Activated CD8-positive, alpha-beta T cell treated with anti-CD3 and anti-CD28 coated beads, Interleukin-2, amount 10 ng/mL, durations not matched to agents 7 days and 5 days (primary cell): ENCODE results near the gene ADAMTSL4. TPM values are rescaled to one million over a fixed set of nuclear protein-coding genes. Genes with fewer than 3 reads are reported as not detected.

Experiments
- ATAC-seq: fragments of 150-1000 bp; cut with Tn5 transposase; one replicate; pipeline ENCODE4 v1.10.0; 2021; ENCODE audit warnings: moderate library complexity
- CTCF ChIA-PET: fragments of 350-600 bp; sonication (Branson Sonifier 250); formaldehyde crosslinking; loops from one replicate; lab custom pipeline; 2021; ENCODE audit warnings: antibody characterized with exemption; lab: Charles Lee
- POLR2A ChIA-PET: fragments of 350-600 bp; sonication (Branson Sonifier 250); formaldehyde crosslinking; loops from one replicate; lab custom pipeline; 2021; ENCODE audit warnings: antibody characterized with exemption; lab: Charles Lee
- DNase-seq: peaks from one replicate; pipeline ENCODE4 v3.0.0-alpha.2; 2020
- H3K27ac Mint-ChIP-seq: one replicate; pipeline ENCODE4 v1.8.0; 2021; ENCODE audit warnings: mild to moderate bottlenecking, mixed read lengths
- H3K27me3 Mint-ChIP-seq: one replicate; pipeline ENCODE4 v1.8.0; 2021; ENCODE audit warnings: low read depth, mixed read lengths
- H3K36me3 Mint-ChIP-seq: one replicate; pipeline ENCODE4 v1.8.0; 2021; ENCODE audit warnings: low read depth, mixed read lengths
- H3K4me1 Mint-ChIP-seq: one replicate; pipeline ENCODE4 v1.8.0; 2021; ENCODE audit warnings: low read depth, mixed read lengths
- H3K4me3 Mint-ChIP-seq: one replicate; pipeline ENCODE4 v1.8.0; 2021; ENCODE audit warnings: mild to moderate bottlenecking, mixed read lengths
- H3K9me3 Mint-ChIP-seq: one replicate; pipeline ENCODE4 v1.8.0; 2022; ENCODE audit warnings: mixed read lengths; ENCODE audit not compliant: insufficient read depth
- total RNA-seq, 2 experiments: library from RNA; stranded (reverse); gene quantifications; one replicate each; pipeline ENCODE4 v1.2.3, GENCODE V29; 2021

ADAMTSL4 gene
- total RNA-seq, 2 experiments from 2014 or later = not detected

DNA sequence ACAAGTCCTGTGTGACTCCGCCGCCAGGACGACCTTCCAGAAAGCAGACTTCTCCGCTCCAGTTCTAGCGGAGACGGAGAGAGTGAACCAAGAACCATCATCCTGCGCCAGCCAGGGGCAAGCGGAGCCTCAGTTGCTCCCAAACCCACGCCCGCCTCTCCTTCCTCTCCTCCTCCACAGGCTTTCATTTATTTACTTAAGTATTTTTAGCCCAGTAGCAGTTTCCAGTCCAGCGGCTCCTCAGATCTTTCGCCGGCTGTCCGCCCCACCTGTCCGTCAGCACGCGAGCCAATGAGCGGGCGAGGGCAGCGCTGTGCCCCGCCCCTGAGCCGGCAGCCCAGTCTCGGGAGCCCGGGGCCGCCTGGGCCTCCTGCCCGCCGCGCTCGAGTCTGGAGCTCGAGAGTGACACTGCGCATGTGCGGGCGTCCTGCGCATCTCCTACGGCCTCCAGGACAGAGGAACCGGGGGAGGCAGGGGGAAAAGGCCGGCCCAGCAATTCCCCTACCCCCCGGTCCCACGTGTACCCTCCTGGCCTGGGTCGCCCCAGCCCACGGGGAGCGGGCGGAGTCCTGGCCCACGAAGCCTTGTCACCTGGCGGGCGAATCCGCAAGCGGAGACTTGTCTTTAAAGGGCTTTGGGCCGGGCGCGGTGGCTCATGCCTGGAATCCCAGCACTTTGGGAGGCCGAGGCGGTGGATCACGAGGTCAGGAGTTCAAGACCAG, 33.7 kb upstream of the ADAMTSL4 start, which contains the start of gene FALEC:
Gene FALEC, plus strand, starts transcription at position 425 of the 722 bp plus-strand sequence.
- peak; percentile 100 for ATAC-seq
- Mint-ChIP-seq H3K36me3 (no peaks in the 10 kb centered on the region), H3K9me3 (no peaks in the 10 kb centered on the region), H3K4me1 (peaks cover 18% of the 10 kb centered on the region), H3K27ac (peak within 1 kb of the TSS; percentile 81), H3K27me3 (no peaks in the 10 kb centered on the region), H3K4me3 (peak within 1 kb of the TSS; percentile 90)
- DNase-seq = peak; percentile 92
- ChIA-PET CTCF (interaction anchor here (0.5 to 3.5 kb wide), 15 partner anchors 11 to 481 kb away, joined by 3 to 26 read pairs (median 4); partner anchors contain the start of genes MCL1 and TARS2), POLR2A (interaction anchor here (0.5 to 2.3 kb wide), 10 partner anchors 11 to 681 kb away, joined by 3 to 7 read pairs (median 3); partner anchors contain the start of genes ENSA and MCL1)

DNA sequence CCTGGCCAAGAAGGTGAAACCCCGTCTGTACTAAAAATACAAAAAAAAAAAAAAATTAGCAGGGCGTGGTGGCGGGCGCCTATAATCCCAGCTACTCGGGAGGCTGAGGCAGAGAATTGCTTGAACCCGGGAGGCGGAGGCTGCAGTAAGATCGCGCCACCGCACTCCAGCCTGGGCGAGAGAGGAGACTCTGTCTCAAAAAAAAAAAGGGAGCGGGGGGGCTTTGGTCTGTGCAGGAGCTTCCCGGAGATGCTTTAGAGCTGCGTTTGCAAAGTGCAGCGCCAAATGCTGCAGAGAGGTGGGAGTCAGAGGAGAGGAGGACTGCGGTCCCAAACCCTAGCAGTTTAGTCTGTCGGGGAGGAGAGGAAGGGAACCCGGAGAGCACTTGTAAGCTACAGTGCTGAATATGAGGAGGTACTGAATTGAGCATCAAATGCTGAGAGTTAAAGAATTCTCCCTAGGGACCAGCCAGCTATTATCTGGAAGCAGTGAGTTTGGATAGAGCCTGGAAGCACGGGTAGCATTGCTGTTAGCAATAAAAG, 33.1 kb upstream of the ADAMTSL4 start:
- DNase-seq (peak; percentile 26), ATAC-seq (peak; percentile 7)
- POLR2A ChIA-PET = interaction anchor here (0.5 to 2.3 kb wide), 8 partner anchors 11 to 681 kb away, joined by 3 to 7 read pairs (median 4); partner anchors contain the start of genes ENSA and MCL1
- CTCF ChIA-PET = interaction anchor here (1.0 to 3.5 kb wide), 15 partner anchors 12 to 480 kb away, joined by 3 to 26 read pairs (median 5); partner anchors contain the start of genes MCL1 and TARS2
- Mint-ChIP-seq H3K27ac (peak overlapping the region; percentile 11), H3K9me3 (no peaks in the 10 kb centered on the region), H3K4me1 (peaks cover 19% of the 10 kb centered on the region), H3K36me3 (no peaks in the 10 kb centered on the region), H3K4me3 (peak overlapping the region; percentile 90), H3K27me3 (peaks cover 1% of the 10 kb centered on the region)

DNA sequence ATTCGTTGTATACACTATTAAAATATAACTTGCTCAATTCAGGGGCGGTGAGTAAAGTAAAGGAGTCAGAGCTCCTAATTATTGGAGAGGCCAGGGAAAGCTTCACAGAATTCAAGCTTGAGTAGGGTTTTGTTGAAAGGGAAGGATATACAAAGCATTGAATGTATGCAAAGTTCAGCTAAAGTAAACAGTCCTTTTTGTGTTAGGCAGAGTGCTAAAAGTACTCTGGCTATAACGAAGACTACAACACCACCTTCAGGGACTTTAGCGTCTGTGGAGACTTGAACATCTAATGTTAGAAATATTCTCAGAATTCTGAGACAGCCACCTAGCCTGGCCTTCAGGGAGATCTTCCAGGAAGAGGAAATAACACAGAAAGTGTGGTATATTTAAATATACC, 32.6 kb upstream of the ADAMTSL4 start:
- no peaks in the 10 kb centered on the region for H3K9me3 Mint-ChIP-seq
- ATAC-seq (no peak), DNase-seq (peak; percentile 37)
- ChIA-PET CTCF (interaction anchor here (1.0 to 3.5 kb wide), 11 partner anchors 11 to 261 kb away, joined by 3 to 26 read pairs (median 7); partner anchors contain the start of genes MCL1 and TARS2), POLR2A (interaction anchor here (1.1 to 2.3 kb wide), 3 partner anchors 25 to 63 kb away, joined by 3 to 7 read pairs (median 4); partner anchors contain the start of gene MCL1)
- H3K4me3 Mint-ChIP-seq = peak overlapping the region; percentile 90
- no peaks in the 10 kb centered on the region for H3K36me3 Mint-ChIP-seq
- peaks cover 5% of the 10 kb centered on the region for H3K27me3 Mint-ChIP-seq
- H3K4me1 Mint-ChIP-seq = peaks cover 24% of the 10 kb centered on the region
- no peak overlapping the region for H3K27ac Mint-ChIP-seq

GRCh38 chr1:150521196-150521968, 27.8 kb upstream of the ADAMTSL4 start:
- no peak for ATAC-seq

DNA sequence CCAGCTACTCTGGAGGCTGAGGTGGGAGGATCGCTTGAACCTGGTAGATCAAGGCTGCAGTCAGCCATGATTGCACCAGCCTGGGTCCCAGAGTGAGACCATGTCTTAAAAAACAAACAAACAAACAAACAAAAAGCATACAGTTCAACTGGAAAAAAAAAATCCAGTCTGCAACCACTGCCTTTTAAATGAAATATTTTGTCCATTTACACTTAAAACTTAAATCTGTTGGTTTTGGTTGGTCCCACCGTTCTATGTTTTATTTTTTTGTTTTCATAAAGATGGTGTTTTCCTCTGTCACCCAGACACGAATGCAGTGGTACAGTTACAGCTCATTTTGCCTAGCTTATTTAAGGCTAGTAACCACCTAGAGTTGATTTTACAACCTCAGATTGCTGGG, 23.9 kb upstream of the ADAMTSL4 start:
- no peak overlapping the region for H3K27ac Mint-ChIP-seq
- H3K36me3 Mint-ChIP-seq = no peaks in the 10 kb centered on the region
- POLR2A ChIA-PET = no interaction called here
- no peak for DNase-seq
- ATAC-seq = no peak
- CTCF ChIA-PET = no interaction called here
- H3K27me3 Mint-ChIP-seq = peaks cover 5% of the 10 kb centered on the region
- H3K4me3 Mint-ChIP-seq = no peak overlapping the region
- peaks cover 6% of the 10 kb centered on the region for H3K4me1 Mint-ChIP-seq
- H3K9me3 Mint-ChIP-seq = no peaks in the 10 kb centered on the region

More at GRCh38 chr1:150521196-150521968, 27.8 kb upstream of the ADAMTSL4 start:
- CTCF ChIA-PET = interaction anchor here (1.2 to 1.5 kb wide), 3 partner anchors 11 to 265 kb away, joined by 4 to 7 read pairs (median 4); no protein-coding TSS in a partner anchor
- Mint-ChIP-seq H3K9me3 (no peaks in the 10 kb centered on the region), H3K27ac (no peak overlapping the region), H3K4me3 (no peak overlapping the region), H3K27me3 (peaks cover 5% of the 10 kb centered on the region), H3K4me1 (peaks cover 15% of the 10 kb centered on the region), H3K36me3 (no peaks in the 10 kb centered on the region)
- DNase-seq = no peak
- POLR2A ChIA-PET = no interaction called here

DNA sequence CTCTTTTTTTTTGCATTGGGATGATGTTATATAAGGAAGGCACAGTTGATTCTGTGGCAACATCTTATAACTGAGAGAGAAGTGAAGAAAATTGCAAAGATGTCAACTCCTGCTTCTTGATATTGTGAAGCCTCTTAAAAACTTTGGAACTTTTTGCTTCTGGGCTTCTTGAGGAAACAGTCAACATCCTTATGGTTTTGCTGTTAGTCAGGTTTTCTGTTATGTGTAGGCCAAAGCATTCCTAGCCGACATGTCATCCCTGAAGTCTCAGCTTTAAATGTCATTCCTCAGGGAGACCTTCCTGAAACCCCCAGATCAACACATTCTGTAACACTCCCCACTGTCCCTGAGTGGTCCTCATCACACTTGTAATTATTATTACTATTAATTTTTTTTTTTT, 21.0 kb upstream of the ADAMTSL4 start:
- ATAC-seq = no peak
- no peak overlapping the region for H3K4me3 Mint-ChIP-seq
- POLR2A ChIA-PET = no interaction called here

DNA sequence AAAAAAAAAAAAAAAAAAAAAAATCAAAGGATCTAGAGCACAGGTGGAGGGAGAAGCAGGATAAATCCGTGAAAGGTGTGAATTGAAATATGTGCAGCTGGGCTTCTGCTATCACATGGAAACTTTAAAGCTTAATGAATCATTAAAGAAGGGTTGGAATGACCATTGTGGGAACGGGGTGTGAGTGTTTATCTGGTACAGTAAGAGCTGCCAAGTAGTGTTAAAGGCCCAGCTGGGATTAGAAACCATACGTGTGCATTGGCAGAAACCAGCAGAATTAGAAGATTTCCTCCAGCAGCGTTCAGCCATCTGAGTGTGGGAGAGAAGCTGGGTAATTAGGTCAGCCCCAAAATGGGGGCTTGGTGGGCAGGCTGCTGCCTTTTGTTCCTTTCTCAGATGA, 20.2 kb upstream of the ADAMTSL4 start:
- Mint-ChIP-seq H3K4me1 (peaks cover 5% of the 10 kb centered on the region), H3K36me3 (no peaks in the 10 kb centered on the region), H3K27ac (no peak overlapping the region), H3K4me3 (no peak overlapping the region), H3K9me3 (no peaks in the 10 kb centered on the region), H3K27me3 (no peaks in the 10 kb centered on the region)
- DNase-seq (no peak), ATAC-seq (no peak)
- ChIA-PET POLR2A (no interaction called here), CTCF (interaction anchor here (0.6 to 1.1 kb wide), 3 partner anchors 8 to 129 kb away, joined by 3 read pairs; no protein-coding TSS in a partner anchor)

More for the DNA sequence above, 21.0 kb upstream of the ADAMTSL4 start:
- no peaks in the 10 kb centered on the region for H3K27me3 Mint-ChIP-seq
- H3K27ac Mint-ChIP-seq = no peak overlapping the region
- peaks cover 5% of the 10 kb centered on the region for H3K4me1 Mint-ChIP-seq
- DNase-seq = no peak
- no peaks in the 10 kb centered on the region for H3K36me3 Mint-ChIP-seq
- no peaks in the 10 kb centered on the region for H3K9me3 Mint-ChIP-seq
- CTCF ChIA-PET = interaction anchor here (1.0 to 1.9 kb wide), 3 partner anchors 9 to 128 kb away, joined by 3 to 6 read pairs (median 3); no protein-coding TSS in a partner anchor

DNA sequence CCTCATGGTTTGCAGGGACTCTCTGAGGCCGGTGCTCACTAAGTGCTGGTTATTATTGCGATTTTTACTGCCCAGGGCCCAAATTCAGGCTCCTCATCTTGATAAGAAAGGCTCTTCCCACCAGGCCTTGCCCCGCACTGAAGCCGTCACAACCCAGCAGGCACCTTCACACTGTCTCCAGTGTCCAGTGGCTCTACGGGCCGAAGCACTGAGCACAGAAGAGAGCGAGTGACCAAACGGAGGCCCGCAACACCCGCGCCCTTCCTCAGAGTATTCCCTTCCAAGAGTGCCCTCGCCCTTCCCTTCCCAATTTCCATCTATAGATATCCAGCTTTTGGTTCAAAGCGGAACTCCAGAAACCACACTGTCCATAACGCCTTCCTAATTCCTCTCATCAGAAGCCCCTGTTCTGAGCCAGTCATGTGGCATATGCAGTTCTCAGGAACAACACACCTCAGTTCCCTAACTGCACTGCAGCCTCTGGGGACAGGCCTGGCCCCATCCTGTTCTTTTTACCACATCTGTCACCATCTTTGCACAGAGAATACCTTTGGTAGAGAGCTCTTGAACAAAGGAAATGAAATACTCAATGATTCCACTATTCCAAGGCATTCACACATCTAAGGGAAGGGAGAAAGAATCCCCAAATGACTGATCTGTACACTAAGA, 18.6 kb upstream of the ADAMTSL4 start:
- POLR2A ChIA-PET = no interaction called here
- no peaks in the 10 kb centered on the region for H3K9me3 Mint-ChIP-seq
- no peak for ATAC-seq
- no peak overlapping the region for H3K27ac Mint-ChIP-seq
- H3K36me3 Mint-ChIP-seq = no peaks in the 10 kb centered on the region
- CTCF ChIA-PET = interaction anchor here (1.4 to 3.0 kb wide), 5 partner anchors 14 to 275 kb away, joined by 5 to 26 read pairs (median 9); partner anchors contain the start of gene FALEC
- H3K4me3 Mint-ChIP-seq = no peak overlapping the region
- no peaks in the 10 kb centered on the region for H3K27me3 Mint-ChIP-seq
- H3K4me1 Mint-ChIP-seq = peaks cover 5% of the 10 kb centered on the region
- no peak for DNase-seq

GRCh38 chr1:150532860-150533259, 16.3 kb upstream of the ADAMTSL4 start:
- Mint-ChIP-seq H3K36me3 (no peaks in the 10 kb centered on the region), H3K9me3 (no peaks in the 10 kb centered on the region), H3K4me3 (no peak overlapping the region), H3K27ac (peak overlapping the region; percentile 19), H3K27me3 (no peaks in the 10 kb centered on the region), H3K4me1 (peaks cover 5% of the 10 kb centered on the region)
- DNase-seq (no peak), ATAC-seq (no peak)
- ChIA-PET CTCF (interaction anchor here (0.6 to 3.0 kb wide), 26 partner anchors 9 to 277 kb away, joined by 3 to 26 read pairs (median 4); partner anchors contain the start of genes FALEC and TARS2), POLR2A (interaction anchor here (1.1 kb wide), 1 partner anchor 17 kb away, joined by 3 read pairs; the partner anchor contains the start of gene FALEC)

DNA sequence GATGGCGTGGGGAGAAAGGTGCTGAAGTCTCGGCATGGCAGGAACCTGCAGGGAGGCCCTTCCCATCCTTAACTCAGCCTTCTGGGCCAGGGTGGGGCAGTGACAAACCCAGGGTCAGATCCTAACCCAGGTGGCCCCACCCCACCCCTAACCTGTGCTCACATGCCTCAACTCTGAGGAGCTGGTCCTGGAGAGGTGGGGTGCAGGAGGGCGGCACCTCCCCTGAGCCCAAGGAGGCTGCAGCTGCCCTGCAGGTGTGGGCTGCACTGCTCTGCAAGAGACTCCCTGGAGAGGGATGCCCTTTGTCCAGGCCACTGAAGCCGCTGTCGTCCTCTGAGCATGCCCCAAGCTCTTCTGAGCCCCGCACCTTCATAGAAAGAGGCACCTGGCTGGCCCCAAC, 15.2 kb upstream of the ADAMTSL4 start:
- H3K4me3 Mint-ChIP-seq = no peak overlapping the region
- ChIA-PET POLR2A (interaction anchor here (0.9 kb wide), 1 partner anchor 275 kb away, joined by 3 read pairs; no protein-coding TSS in a partner anchor), CTCF (interaction anchor here (0.9 to 2.6 kb wide), 3 partner anchors 21 to 281 kb away, joined by 3 to 11 read pairs (median 3); no protein-coding TSS in a partner anchor)
- no peaks in the 10 kb centered on the region for H3K9me3 Mint-ChIP-seq
- ATAC-seq (no peak), DNase-seq (no peak)
- H3K27me3 Mint-ChIP-seq = no peaks in the 10 kb centered on the region
- H3K36me3 Mint-ChIP-seq = no peaks in the 10 kb centered on the region
- H3K27ac Mint-ChIP-seq = no peak overlapping the region
- H3K4me1 Mint-ChIP-seq = peaks cover 5% of the 10 kb centered on the region
